ENCODE data around the gene GRPEL2.

The GRPEL2 gene

DNA sequence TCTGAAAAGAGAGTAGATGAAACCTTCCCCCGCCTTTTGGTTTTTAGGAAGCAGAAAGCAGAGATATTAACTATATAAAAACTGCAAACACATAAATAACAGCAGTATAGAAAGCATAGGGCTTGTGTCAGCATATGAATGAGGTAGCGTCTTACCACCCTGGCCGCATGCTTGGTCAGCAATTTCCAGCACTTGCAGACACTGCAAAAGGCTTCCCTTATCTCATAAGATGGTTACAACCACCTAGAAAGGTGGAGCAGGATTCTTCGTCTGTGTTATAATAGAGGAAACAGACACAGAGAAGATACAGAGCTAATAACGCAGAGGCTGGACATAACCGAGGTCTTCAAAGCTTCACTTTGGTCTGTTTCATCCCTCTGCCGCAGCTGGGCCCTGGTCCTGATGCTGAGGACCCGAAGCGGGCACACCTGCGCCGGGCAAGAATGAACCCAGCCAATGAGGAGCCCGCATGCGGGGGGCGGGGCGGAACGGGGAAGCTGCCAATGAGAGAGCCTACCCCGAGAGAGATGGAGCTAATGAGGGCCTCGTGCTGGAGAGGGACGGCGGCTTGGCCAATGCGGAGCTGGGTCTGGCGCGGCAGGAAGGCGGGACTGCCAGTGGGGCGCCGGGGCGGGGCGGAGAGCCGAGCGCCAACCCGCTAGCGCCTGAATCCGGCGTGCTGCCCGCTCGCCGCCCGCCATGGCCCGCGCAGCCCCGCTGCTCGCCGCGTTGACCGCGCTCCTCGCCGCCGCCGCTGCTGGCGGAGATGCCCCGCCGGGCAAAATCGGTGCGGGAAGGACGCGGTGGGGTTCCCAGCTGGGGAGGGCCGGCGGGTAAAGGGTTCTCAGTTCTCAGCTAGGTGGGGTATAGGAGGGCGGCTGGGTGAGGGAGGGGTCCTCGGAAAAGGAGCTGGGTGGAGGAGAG is 12.3 kb downstream of the GRPEL2 start, which contains the start of gene PCYOX1L:
Gene PCYOX1L (plus strand): TSS at position 677 of the 924 bp plus-strand sequence. CDS start 23 bp downstream, at position 700.
- DNase-seq (ENCODE audit: low spot score) = peak; percentile 97

DNA sequence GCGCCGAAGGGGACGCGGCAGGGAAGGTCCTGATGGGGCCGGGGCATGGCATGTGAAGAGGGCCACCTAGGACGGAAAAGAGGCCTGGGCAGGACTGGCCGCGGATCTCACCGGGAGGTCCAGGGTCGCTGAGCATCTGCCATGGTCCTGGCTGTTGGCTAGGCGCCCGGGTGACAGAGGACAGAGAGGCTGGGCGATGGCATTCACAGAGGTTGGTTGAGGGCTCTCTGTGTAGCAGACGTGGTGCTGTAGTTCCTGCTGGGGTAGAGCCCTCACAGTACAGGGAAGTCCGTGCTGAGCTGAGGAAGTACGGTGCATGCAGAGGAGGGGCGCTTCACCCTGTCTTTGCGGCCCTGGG is 13.0 kb downstream of the GRPEL2 start:
- no peak for DNase-seq (ENCODE audit: low spot score)

DNA sequence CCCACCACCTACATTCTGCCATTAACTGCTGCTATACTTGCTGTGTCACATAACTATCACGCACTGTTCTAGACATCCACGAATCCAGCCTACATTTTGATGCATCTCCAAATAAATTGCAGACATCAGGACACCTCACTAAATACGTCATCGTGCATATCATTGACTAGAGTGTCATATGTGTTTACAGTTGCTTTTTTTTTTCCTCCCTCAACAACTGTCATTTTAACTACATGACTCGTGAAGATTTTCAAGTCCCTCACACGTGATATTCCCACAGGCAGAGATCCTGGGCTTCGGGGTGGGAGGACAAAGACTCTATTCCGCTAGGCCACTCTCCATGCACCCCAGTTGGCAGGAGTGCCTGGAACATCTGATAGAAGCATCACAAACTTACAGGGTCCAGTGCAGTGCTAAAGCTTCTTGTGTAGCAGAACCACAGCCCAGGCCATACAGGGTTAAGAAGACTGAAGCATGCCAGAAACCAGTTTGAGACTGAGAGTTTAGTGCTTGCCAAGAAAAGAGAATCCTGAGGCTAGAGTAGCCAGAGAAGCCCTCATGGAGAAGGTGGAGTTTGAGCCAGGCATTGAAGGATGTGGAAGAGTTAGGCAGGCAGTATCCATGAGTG is 13.7 kb downstream of the GRPEL2 start:
- no peak for DNase-seq (ENCODE audit: low spot score)

DNA sequence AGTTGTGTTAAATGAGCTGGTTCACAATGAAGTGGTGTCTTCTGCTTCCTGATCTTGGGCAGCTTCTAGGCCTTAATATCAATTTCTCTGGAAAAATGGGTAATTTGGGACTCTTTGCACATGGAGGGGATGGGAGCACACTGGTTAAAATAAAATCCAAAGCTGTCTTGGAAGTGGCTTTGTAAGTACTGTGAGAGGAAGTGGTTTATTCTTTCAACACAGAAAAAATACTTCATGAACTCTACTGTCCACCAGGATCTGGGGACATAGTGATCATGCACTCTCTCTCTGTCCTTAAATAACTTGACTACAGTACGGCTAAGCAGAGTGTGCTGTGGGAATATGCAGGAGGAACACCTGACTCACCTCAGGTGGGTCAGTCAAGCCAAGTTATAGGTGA is 15.0 kb downstream of the GRPEL2 start:
- DNase-seq (ENCODE audit: low spot score) = no peak

DNA sequence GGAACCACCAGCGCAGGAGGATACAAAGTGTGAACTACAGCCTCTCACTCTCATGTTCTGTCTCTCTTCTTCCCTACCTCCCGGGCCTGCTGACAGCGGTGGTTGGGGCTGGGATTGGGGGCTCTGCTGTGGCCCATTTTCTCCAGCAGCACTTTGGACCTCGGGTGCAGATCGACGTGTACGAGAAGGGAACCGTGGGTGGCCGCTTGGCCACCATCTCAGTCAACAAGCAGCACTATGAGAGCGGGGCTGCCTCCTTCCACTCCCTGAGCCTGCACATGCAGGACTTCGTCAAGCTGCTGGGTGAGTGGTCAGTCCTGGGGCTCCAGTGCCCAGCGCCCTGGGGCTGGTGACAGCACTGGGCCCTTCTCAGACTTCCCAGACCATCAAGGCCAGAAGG is 17.2 kb downstream of the GRPEL2 start:
- DNase-seq (ENCODE audit: low spot score) = no peak

DNA sequence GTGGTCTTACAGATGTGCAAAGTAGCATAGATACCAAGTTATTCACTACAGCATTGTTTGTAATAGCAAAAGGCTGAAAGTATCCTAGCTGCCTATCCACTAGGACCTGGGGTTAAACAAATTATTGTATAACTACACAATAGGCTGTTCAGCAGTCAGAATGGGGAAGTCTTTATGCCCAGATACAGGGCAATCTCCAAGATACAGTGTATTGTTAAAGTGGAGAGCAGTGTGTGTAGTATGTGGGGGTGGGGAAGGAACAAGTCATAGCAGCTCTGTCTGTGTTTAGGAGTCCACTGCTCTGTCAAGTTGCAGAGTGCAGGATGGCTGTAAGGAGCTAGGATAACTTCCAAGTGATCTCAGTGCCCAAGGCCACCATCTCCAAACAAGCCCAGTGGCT is 18.1 kb downstream of the GRPEL2 start:
- no peak for DNase-seq (ENCODE audit: low spot score)

DNA sequence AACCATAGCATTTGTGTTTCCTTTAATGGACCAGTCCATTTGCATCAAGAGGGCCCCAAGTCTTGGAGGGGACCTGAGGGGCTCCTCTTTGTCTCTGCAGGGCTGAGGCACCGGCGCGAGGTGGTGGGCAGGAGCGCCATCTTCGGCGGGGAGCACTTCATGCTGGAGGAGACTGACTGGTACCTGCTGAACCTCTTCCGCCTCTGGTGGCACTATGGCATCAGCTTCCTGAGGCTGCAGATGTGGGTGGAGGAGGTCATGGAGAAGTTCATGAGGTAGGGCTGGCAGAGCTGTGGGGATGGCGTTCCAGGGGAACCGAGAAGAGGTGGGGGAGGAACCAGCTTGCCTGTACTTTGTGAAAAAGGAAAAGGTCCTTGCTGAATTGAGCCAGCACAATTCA is 18.6 kb downstream of the GRPEL2 start:
- no peak for DNase-seq (ENCODE audit: low spot score)

DNA sequence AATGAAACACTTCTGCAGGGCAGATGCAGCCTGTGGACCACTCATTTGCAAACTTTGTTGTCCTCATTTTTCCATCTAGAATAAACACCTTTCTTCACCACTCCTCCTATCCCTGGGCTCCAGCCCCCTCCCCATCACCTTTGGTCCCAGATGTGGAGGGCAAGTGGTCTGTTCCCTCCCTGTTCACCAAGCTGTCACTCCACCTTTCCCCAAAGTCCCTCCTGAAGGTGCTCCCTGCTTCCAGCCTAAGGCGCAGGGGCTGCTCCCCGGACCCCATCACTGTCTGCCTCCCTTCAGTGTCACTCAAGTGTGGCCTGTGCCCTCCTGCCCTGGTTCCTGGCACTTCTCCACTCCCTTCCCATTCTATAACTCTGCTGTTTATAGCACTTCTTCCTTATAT is 19.4 kb downstream of the GRPEL2 start:
- DNase-seq (ENCODE audit: low spot score) = no peak

DNA sequence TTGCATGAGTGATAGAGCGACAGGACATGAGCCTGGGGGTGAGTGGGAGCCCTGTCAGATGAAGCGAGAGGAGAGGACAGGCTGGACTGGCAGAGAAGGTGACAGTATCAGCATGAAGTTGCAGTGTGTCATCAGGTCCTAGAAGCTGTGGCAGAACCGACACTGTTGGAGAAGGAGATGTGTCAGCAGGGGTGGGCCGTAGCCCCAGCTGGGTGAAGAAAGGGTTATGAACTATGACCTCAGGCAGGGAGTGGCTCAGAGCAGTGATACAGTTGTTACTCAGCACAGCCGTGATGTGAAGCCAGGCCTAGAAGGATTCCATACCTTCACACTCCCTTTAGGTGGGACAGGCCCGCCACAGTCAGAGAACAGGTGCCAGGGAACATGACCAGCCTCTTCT is 20.1 kb downstream of the GRPEL2 start:
- no peak for DNase-seq (ENCODE audit: low spot score)

DNA sequence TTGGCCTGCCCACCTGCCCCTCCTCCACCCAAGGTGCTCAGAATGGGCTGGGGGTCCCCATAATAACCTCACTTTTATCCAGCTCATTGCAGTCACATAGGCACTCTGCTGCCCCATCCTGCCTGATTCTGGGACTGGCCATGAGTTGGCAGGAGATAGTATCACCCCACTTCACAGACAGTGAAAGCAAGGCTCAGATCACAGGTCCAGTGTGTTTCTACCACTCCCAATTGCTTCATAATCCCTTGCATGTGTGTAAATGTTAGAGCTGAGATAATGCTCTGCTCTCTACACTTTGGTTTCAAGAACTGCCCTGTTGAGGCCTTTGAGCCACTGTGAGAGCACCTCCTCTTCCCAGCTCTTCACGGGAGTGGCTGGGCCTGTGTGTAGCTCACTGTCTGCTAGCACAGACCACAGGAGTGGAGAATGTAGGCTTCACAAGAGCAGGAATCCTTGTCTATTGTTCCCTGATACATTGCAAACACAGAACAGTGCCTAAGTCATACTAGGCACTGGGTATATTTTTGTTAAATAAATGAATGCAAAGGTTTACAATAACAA is 20.9 kb downstream of the GRPEL2 start:
- no peak for DNase-seq (ENCODE audit: low spot score)

DNA sequence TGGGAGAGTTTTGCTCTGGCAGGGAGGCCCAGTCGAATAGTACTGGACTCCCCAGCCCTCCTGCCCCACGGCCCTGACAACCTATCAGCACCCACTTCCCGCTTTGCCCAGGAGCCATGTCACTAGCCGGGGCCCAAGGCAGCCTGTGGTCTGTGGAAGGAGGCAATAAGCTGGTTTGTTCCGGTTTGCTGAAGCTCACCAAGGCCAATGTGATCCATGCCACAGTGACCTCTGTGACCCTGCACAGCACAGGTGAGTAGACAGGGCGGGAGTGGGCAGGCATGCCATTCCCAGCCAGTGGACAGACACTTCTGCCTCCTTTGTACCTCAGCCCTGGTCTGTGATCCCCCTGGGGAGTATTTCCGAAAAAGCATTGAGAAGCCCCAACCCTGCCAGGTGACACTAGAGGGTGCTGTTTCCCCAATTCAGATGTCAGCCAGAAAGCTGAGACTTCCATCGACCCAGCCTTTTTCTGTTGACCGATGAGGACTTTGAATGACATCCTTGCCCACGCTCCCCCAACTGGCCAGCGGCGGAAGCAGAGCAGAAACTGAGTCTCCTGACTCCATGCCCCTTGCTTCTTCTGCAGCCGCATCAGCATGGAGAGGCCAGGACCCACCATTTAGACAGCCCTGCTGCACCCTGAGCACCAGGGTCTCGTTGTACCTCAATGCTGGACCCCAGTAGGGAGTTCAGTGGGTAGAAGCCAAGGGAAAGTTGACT is 22.1 kb downstream of the GRPEL2 start:
- peak; percentile 79 for DNase-seq (ENCODE audit: low spot score)

DNA sequence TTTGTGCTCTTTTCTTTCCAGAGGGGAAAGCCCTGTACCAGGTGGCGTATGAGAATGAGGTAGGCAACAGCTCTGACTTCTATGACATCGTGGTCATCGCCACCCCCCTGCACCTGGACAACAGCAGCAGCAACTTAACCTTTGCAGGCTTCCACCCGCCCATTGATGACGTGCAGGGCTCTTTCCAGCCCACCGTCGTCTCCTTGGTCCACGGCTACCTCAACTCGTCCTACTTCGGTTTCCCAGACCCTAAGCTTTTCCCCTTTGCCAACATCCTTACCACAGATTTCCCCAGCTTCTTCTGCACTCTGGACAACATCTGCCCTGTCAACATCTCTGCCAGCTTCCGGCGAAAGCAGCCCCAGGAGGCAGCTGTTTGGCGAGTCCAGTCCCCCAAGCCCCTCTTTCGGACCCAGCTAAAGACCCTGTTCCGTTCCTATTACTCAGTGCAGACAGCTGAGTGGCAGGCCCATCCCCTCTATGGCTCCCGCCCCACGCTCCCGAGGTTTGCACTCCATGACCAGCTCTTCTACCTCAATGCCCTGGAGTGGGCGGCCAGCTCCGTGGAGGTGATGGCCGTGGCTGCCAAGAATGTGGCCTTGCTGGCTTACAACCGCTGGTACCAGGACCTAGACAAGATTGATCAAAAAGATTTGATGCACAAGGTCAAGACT is 22.8 kb downstream of the GRPEL2 start:
- no peak for DNase-seq (ENCODE audit: low spot score)

DNA sequence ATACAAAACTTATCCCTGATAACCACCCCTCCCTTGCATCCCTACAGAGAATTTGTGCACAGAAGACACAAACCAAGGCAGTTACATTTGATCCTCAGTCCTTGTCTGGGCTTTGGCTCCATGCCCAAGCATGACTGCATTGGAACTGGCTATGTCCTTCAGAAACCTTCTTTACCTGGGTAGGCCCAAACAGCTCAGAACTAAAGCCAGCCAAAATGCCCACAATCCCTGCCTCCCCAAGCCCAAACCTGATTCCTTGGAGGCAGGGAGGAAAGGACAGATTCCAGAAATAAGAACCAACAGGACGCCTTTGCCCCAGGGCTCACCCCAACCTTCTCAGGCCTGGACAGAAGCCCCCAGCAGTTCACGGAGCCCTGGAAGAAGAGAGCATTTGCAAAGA is 25.6 kb downstream of the GRPEL2 start:
- DNase-seq (ENCODE audit: low spot score) = no peak

DNA sequence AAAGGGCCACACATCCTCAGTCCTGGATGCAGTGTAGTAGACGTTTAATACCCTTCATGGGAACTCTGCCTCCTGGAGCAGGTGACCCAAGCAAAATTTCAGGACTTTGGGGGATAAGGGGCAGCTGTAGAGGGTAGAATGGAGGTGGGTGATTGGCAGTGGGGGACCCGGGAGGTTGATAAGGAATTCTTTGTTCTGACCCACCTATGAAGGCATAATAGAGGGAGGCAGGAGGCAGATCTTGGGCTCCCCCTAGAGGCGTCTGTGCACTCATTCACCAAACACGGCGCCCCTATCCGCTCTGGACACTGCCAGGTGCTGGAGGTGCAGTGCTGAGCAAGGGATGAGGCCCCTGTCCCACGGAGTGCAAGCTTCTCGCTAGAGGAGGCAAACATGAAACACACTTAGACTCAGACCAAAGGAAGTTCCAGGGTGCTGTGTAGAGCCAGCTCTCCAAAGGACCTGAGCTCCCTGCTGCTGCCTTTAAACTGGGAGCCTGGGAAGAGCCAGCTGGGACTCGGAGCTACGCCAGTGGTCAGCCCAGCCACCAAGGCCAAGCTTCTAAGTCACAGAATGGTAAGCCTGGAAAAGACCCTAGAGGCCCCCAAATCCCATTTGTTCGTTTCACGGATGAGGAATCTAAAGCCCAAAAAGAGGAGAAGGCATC is 26.1 kb downstream of the GRPEL2 start:
- DNase-seq (ENCODE audit: low spot score) = peak; percentile 80

DNA sequence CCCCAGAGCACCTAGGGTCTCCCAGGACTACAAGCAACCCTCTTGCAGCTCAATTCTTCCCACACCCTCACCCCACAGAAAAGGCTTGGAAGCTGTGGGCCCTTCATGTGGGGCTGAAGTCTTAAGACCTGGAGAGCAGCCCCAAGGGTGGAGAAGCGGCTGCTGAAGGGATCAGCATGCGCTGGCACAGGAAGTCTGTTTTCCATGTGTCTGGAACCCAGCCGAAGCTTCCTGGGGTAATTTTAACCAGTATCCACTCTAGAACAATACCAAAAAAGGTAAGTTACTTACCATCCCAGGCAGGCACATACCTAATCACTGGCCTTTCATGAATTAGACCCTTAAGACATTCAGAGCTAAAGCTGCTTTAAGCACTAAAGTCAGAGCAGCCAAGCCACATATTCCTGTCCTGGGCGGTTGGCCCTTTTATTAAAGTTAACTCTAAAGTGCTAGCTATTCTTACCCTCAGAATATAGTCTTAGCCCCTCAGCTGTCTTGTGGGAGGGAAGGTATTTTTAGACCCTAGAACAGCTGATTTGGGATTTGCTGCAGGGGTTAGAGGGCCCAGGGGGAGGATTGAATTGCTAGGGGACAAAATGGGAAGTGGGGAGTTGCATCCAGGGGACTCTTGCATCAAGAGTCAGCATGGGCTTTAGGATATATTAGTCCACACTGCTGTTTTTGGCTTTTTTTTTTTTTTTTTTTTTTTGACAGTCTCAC is 26.9 kb downstream of the GRPEL2 start:
- DNase-seq (ENCODE audit: low spot score) = no peak

DNA sequence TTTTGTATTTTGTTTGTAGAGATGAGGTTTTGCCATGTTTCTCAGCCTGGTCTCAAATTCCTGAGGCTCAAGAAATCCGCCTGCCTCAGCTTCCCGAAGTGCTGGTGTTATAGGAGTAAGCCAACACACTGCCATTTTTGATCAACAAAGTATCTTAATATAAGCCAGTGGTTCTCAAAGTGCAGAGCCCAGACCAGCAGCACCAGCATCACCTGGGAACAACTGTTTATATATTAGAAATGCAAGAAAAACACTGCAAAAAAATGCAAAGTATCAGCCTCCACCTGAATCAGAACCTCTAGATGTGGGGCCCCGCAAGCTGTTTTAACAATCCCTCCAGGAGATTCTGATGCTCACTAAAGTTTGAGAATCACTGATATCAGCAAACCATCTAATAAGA is 27.6 kb downstream of the GRPEL2 start:
- DNase-seq (ENCODE audit: low spot score) = no peak

DNA sequence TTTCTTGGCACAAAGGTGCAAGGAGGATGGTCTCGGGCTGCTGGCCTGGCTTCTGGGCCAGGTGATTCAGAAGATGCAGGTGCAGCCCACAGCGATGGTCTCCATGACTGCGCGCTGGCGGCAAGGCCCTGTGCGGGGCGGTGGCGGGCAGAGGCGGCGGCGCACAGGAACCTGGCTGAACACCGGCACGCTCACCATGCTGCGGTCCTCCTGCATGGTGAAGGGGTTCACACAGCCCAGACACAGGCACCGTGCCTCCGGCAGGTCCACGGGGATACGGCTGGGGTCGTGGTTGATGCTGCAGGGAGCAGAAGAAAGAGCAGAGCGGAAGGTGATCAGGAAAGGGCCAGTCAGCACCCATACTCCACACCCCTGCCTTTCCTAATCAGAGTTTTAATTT is 29.0 kb downstream of the GRPEL2 start:
- DNase-seq (ENCODE audit: low spot score) = no peak

DNA sequence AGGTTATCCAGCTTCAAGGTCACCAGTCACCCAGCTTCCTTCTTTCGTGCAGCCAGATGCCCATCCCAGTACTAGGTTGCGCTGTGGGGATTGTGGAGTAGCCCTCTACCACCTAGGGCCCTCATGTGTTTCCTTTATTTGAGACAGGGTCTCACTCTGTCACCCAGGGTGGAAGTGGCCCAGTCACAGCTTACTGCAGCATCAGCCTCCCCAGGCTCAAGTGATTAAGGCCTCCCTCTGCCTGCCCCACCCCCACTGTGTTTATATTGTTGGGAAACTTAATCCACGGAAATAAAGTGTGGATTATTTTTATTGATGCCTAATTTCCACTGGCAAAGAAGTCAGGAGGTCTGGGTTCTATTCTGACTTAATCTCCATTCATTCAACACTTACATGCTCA is 29.5 kb downstream of the GRPEL2 start:
- DNase-seq (ENCODE audit: low spot score) = no peak

DNA sequence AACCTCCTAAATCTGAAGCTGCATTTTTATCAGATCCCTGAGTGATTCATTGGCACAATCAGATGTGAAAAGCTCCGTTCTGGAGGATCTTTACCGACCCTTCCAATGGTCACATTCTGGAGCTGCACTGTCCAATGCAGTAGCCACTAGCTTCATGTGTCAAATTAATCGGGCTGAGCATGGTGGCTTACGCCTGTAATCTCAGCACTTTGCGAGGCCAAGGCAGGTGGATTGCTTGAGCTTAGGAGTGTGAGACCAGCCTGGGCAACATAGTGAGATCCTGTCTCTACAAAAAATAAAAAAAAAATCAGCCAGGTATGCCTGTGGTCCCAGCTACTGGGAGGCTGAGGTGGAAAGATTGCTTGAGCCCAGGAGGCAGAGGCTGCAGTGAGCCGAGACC is 30.1 kb downstream of the GRPEL2 start:
- no peak for DNase-seq (ENCODE audit: low spot score)

DNA sequence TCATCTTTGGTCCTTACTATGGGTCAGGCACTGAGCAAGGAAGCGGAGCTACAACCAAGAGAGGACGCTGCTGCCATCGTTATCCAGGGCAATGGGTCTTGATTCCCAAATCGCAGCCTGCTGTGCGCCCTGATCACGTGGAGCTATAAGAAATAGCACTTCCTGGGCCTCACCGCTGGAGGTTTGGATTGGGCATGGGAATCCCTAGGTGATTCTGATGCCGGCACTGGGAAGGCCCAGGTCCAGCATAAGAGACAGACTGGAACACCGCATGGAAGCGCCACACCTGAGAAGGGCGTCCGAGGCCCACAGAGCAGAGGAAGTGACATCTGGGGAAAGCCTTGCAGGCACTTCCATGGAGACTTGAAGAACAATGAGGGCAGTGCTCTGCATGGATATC is 30.8 kb downstream of the GRPEL2 start:
- no peak for DNase-seq (ENCODE audit: low spot score)

All from D341Med (cell line).